HG03139 (cell line): ENCODE data around the gene KIAA0513.

Experiments
- ATAC-seq: cut with Tn5 transposase; IDR thresholded peaks from one replicate; pipeline ENCODE4 v1.9.1; 2021; ENCODE audit not compliant: unreplicated experiment

KIAA0513 gene

GRCh38 chr16:85027349-85027957, at the start of gene KIAA0513:
KIAA0513 (plus strand) TSS chr16:85027795; CDS start chr16:85067072, 39,277 bp downstream.
- ATAC-seq: peak; percentile 73

- no peak for ATAC-seq
Measured at GRCh38 chr16:84979516-84979915, 48.1 kb upstream of the KIAA0513 start.

DNA sequence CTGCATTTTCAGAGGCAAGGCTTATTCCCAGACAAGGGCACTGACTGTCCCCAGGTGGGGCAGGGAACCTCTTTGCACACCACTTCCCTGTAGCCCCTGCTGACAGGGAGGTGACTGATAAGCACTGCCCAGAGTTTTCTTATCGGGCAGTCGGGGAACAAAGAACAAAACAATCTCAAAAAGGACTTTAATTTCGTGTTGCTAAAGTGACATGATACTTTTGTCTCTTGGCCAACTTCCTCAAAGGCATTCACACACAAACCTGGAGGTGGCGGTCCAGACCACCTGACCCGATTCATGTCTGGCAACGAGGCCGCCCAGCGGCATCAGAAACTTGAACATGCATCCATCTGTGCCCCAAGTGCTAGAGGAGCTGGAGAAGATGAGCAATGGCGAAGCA, 45.2 kb upstream of the KIAA0513 start:
- ATAC-seq: no peak

- ATAC-seq: no peak
Measured at GRCh38 chr16:84985079-84986065, 42.2 kb upstream of the KIAA0513 start.

GRCh38 chr16:84986102-84986501, 41.5 kb upstream of the KIAA0513 start:
- no peak for ATAC-seq

DNA sequence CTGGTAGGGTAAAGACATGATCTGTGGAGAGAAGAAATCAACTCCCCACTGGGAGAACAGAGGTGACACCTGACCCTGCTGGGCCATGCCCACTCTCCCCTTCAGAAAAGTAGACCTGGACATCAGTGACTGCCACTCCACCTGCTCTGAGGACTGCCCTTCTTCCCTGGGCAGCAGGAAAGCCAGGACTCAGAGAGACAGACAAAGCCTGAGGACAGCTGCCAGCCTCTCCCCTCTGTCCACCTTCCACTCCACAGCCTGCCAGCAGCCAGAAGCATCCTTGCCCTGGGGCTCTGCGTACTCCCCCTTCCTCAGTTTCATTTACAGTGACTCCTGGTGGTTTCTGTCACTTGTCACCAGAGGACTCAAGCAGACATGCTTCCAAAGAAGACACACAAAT, 40.7 kb upstream of the KIAA0513 start:
- no peak for ATAC-seq

DNA sequence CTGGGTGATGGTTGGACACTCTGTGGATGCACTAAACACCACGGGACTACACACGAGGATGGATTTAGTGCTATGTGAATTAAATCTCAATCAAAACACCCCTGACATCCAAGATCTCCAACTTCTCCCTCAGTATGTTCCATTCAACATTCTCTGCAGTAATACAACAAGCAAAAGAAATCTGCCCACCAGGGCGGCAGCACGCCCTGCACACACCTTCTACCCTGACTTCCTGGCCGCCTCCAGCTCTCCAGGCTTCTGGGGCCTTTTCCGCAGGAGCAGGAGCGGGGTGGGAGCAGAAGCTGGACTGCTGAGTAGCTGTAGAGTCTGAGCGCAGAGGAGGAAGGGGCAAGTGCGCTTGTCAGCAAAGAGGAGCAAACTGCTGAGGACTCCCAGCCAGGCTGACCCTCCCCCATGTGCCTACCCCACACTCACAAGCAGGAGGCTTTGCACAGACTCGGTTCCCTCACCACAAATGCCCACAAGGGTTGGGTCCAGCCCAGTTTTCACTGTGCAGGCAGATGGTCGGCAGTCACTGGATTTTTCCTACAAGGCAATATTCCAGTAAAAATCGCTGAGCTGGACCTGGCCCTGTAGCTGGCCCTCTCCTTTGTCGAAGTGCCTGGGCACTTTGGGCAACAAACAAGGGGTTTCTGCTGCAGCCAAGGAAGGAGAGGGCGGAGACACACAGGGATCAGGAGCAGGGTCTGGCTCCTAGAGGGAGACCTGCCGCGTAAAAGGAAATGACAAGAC, 39.1 kb upstream of the KIAA0513 start:
- ATAC-seq: no peak

DNA sequence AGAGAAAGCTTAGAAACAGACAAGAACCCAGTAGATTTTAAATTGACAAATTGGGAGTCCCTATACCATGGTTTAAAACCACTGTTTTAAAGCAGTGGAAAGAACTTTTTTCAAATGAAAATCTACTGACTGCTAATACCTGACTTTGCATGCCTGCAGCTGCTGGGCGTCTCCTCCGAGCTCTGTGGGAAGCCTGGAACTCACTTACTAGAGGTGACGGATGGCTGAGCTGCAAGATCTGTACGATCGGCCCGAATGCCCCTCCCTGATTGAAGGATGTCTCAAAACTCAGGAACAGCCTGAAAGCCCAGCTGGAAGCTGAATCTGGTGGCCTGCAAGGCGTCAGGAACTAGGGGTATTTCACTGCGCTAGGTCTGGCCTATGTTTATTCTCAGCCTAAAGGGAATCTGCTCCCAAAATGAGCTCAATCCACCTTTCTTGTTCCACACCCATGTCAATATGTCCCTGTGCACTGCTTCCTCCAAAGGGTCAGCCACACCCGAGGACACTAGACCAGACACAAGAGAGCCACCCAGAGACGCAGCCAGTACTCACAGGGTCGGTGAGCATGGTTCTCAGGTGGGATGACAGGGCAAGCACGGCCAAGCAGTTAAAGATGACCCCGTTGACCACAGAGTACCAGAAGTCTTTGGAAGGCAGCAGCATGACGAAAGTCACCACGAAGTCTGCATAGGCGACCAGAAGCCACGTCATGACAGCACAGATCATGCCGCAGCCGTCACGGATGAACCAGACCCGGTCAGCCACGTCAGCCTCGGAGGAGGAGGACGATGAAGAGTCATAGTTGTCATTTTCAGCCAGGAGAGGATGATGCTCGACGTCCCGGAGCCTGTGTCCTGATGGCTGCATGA, 37.6 kb upstream of the KIAA0513 start:
- no peak for ATAC-seq

GRCh38 chr16:84990782-84991181, 36.8 kb upstream of the KIAA0513 start:
- ATAC-seq: no peak

DNA sequence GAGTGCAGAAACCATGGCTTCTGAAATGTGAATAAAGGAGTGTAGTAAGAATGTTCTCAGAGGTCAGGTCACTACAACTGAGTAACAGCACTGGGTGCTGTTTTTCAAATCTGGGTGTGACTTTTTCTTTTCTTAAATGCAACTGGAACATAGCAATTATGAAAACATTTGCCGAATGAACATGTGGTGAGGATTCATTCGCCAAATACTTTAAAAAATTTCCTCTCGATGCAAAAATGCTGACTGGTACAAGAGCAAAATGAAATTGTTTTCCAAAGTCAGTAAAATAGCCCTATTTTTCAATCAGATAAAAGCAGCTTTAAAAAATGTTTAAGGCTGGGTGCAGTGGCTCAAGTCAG, 34.9 kb upstream of the KIAA0513 start:
- ATAC-seq: no peak

DNA sequence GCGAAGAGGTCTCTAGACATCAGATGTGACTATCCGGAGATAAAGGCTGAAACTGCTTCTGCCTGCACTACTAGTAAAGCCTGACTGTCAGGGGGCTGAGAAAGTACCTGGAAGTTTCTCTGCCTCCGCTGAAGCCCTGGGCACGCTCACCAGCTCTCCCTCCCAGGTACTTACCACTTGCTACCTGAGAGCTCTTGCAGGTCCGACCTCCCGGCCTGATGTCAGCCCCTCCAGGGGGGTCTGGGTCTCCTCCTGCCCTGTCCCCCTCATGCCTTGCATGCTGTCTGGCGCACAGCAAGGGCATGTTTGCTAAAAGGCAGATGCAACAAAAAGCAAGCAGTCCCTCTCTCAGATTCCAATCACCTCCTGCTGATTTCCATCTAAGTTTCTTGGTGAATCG, 33.7 kb upstream of the KIAA0513 start:
- no peak for ATAC-seq

DNA sequence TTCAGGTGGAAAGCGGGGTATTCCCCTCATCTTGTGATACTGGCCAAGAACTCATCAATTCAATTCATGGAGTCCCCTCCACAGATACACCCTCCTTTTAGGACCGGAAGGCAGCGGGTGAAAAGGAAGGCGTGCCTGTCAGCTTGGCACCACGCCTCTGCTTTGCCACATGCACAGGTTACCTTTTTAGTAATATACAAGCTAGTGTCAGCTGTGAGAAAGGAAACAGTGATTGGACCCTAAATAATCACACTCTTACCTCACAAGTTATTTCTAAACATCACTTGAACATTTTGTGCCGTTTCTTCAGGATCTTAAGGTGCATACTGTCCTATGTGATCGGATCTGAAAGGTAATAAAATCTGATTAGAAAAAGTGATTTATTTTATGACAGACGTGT, 31.9 kb upstream of the KIAA0513 start:
- ATAC-seq: no peak

DNA sequence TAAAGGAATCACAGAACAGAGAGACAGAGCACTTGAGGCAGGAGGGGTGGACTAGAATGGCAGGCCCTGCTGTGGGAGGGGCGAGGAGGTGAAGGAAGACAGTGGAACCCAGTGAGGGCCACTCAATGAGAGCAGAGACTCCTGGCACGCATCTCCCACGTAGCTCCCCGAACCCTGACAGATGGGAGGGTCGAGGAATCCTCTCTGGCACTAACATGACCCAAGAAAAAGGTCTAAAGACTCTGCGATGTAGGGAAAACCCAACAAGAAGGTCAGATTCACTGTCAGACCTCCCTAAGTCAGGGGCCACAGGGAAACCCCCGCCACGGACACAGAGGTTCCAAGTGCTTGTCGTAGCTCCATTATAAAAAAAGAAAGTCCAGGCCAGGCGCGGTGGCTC, 31.2 kb upstream of the KIAA0513 start:
- ATAC-seq: no peak

GRCh38 chr16:84999200-84999599, 28.4 kb upstream of the KIAA0513 start:
- no peak for ATAC-seq

GRCh38 chr16:84999857-85000480, 27.6 kb upstream of the KIAA0513 start:
- no peak for ATAC-seq

DNA sequence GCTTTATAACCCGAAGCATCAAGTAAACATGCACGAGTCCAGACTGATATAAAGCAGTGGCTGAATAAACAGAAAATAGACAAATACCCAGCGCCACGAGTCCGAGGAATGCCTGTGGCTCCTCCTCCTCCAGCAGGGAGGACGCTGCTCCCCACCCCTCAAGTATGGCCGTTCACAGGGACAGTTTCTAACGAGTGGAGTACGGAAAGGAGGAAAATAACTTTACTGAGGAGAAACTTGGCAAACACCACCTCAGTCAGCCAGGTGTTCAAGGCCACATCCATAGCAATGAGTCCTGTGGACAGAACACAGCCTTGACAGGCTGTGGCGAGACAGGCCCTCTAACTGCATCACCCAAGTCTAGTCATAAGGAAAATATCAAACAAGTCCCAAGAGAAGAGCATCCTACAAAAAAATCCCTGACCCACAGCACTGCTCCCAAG, 25.5 kb upstream of the KIAA0513 start:
- no peak for ATAC-seq

- no peak for ATAC-seq
Measured at GRCh38 chr16:85002608-85003007, 25.0 kb upstream of the KIAA0513 start.

DNA sequence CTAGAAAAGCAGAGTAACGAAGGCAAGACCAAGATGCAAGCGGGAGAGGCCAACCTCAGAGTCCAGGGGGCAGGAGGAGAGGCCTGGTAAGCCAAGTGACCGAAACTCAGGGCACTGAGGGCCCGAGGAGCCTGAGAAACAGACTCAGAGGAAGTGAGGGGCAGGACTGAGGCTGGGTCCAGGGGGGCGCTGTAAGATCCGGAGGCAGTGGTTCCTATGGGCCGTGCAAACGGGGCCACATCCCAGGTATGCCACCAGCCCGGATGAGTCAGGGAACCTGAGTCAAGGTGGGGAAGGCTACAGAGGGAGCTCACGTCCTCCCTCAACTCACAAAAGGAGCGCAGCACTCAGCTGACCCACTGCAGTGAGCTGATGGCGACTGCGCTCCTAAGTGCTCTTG, 24.5 kb upstream of the KIAA0513 start:
- no peak for ATAC-seq

- no peak for ATAC-seq
Measured at GRCh38 chr16:85003725-85004586, 23.6 kb upstream of the KIAA0513 start.
